Posterior cingulate gyrus (tissue), 11 donors: ENCODE measurements around the gene PKHD1.
"Not testable (repeated sequence)": the region's sequence is repeated elsewhere in the genome, so short reads cannot be mapped to it uniquely, and the experiment has no call there.

Experiments
- DNase-seq, 10 donors: peaks; one replicate each; pipeline versions ENCODE4 v3.0.0 to v3.0.0-alpha.2; 2020 to 2021; ENCODE audit warnings: mixed read lengths in 3 of 10
- intact Hi-C: fragments of 100-400 bp; cut with DNase I; formaldehyde crosslinking; loops from one replicate; pipeline ENCODE4 v1.15.1; 2023

Gene PKHD1

DNA sequence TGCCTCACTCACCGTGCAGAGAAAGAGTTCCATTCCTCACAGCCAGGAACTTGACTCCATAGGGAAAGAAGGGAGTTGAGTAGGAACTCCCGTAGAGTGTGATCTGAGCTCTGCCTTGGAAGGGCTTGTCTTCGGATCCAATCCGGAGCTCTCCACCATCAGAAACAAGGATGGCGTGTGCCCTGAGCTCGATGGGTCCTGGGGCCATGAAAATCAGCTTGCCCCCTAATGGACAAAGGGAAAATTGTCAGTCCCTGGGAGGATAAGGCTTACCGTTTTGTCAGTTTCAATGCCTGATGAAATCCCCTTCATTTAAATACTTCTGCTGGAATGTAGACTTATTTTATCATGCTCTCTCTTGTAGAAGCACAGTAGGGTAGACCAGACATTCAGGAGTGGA, 153.3 kb downstream of the PKHD1 start:
- no peak for DNase-seq
- intact Hi-C loops, result no loop called here

DNA sequence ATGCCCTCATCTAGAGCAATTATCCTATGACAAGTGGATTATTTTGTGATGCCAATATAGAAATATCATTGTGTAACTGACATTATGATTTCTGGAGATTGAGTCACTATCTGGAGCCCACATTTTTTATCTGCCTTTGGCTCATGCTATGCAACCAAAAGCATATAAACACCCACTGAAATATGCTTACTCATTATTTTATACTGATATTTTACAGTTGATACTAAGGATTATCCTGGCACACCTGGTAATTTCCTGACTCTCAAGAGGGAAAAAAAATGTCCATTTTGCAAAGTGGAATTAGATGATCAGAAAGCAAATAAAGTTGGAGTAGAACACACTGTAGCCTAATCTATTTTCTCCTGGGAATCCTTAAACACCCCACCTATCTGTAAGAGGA, 154.5 kb downstream of the PKHD1 start:
- intact Hi-C loops, result no loop called here
- no peak for DNase-seq

DNA sequence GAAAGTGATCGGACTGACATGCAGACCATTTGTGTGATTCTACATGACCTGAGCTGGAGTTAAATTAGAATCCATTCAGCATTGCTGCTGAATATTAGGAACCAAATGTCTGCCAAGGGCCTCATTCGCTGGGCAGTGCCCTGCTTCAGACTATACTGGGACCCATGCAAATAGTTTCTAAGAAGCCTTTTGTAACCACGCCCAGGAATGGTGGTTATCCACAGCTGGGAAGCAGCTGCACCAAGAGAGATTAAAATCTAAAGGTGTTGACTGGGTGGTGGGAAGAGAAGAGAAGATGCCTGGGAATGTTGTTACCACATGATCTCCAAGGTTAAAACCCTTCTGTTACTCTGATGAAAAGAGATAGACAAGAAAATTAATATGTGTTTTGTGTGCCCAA, 156.8 kb downstream of the PKHD1 start:
- intact Hi-C loops, result no loop called here
- no peak for DNase-seq

DNA sequence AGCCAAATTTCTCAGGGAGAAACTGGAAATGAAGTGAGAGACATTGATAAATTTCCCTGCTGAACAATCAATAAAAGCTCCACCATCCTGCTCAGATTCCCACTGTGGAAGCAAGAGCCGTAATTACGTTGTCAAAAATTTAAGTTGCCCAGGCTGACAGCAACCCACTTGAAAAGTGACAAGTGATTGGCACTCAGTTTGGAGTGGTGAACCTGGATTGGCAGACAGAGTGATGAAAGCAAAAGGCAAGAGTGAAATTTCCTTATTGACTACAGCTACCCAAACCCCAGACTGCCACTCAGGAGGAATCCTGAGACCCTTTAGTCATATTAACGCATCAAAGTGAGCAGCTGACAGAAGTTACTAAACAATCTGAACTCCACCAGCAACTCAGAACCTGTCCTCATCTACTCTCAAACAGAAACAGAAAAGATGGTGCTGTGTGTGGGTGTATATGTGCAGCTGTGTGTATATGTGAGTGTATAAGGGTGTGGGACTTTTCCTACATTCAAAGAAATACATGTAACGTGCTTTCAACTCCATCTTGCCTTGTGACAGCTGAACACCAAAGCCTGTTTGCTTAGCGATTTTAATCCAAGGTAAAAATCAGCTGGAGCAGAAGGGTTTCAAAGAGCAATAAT, 157.4 kb downstream of the PKHD1 start:
- intact Hi-C loops, result no loop called here

DNA sequence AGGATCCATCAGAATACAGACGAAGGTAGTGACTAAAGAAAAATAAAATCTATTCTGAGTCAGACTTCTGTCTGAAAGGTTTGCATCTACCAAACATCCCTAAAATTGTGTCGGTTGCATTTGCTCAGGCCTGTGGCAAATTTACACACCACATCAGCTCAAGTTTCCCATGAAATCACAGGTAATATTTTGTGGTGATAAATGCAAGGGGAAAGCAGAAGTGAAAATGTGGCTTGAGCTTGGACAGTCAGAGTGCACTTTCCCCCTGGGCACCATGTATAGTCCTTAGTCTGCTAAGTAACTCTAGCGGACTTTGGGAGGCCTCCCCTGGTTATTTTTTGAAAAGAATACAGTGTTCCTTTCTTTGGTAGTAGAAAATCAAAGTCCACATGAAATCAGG, 159.1 kb downstream of the PKHD1 start:
- intact Hi-C loops, result no loop called here
- no peak for DNase-seq

More for the DNA sequence above, 157.4 kb downstream of the PKHD1 start:
- DNase-seq, result no peak

DNA sequence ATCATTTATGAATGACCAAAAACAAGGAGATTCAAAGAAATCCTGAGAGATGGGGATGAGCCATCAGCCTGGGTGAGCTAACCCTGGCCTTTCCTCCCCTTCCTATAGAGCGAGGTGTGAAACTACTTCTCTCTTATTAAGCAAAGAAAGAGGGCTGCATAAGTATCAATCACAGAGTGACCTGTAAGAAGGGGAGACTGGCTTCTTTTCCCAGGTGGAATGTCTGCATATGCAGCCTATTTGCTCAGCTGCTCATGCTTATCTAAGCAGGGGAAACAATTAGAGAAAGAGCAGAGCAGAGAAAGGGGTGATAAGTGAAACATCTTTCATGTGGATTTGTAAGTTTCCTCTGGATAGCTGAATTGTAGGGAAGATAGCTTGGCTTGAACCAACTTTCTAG, 160.0 kb downstream of the PKHD1 start:
- intact Hi-C loops, result no loop called here
- DNase-seq, result no peak

DNA sequence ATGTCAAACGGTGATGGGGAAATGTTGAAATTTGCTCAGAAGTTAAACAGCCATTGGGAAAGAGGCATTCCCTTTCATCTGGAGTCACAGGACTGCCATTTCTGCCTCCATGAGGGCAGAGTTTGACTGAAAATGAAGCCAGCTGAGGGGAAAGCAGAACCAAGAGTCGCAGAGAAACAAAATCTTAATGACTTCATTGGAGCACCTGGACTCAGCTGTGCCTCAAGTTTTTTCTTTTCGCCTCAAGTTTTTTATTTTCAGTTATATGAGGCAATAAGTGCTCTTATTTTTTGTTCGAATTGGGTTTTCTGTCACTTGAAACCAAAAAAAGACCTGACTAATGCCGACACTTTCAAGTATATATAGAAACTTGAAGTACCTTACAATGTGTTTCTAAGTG, 161.3 kb downstream of the PKHD1 start:
- intact Hi-C loops, result no loop called here
- no peak for DNase-seq

DNA sequence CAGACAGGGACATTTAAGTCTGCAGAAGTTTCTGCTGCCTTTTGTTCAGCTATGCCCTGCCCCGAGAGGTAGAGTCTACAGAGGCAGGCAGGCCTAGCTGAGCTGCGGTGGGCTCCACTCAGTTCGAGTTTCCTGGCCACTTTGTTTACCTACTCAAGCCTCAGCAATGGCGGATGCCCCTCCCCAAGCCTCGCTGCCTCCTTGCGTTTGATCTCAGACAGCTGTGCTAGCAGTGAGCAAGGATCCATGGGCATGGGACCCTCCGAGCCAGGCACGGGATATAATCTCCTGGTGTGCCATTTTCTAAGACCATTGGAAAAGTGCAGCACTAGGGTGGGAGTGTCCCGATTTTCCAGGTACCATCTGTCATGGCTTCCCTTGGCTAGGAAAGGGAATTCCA, 164.9 kb downstream of the PKHD1 start:
- intact Hi-C loops, result not testable (repeated sequence)
- peak in 1 of 10 donors; percentile 68 for DNase-seq

DNA sequence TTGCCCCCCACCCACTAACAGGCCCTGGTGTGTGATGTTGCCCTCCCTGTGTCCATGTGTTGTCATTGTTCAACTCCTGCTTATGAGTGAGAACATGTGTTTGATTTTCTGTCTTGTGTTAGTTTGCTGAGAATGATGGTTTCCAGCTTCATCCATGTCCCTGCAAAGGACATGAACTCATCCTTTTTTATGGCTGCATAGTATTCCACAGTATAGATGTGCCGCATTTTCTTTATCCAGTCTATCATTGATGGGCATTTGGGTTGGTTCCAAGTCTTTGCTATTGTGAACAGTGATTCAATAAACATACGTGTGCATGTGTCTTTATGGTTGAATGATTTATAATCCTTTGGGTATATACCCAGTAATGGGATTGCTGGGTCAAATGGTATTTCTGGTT, 169.1 kb downstream of the PKHD1 start:
- intact Hi-C loops, DNase-seq: not testable (repeated sequence)

DNA sequence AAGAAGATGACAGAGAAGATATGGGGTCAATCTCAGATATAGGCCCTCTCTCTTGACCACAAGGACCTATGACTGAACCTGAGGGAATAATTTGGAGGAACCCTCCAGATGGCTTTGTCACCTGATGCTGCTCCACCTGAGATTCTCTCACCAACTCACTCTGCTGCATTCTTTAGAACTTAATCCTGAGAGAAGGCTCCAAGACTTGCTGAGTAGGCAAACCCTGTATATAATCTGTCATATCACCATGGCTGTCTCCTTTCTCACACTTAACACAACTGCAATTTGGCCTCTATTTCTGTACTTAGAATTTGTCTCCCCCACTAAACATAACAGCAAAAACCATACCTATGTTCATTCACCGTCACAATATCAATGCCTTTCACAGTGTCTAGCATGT, 172.3 kb downstream of the PKHD1 start:
- no peak for DNase-seq
- intact Hi-C loops, result no loop called here

DNA sequence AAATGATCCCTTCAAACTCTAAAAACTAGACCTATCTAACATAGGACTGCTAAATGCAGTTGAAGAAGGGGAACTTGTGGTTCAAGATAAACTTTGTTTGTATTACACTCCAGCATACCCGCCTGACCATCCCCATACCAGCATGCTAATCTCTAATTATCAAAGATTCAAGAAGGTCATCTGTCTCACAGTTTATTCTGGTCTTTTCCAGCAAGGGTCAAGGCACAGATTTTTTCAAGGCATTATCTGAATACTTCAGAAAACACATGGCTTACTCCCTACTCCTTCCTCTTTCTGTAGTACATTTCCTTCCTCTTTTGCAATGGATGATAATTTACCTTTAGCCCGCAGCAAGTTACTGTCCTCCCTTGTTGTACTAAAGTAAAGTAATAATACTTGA, 174.1 kb downstream of the PKHD1 start:
- DNase-seq, result no peak
- intact Hi-C loops, result no loop called here

DNA sequence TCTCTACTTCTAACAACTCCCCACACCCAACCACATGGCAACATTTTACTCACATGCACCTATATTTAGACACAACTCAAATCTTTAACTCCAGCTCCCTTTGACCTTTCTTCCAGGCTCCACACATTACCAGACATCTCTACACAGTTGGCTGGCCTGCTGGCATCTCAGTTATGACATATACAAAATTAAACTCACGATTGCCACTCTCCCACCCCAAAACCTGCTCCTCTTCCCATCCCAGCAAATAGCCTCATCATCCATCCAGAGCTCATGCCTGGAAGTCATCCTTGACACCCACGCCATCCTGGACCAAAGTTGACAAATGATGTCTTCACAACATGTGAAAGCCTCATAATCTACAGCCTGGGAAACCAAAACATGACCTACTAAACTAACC, 176.6 kb downstream of the PKHD1 start:
- DNase-seq, result no peak

DNA sequence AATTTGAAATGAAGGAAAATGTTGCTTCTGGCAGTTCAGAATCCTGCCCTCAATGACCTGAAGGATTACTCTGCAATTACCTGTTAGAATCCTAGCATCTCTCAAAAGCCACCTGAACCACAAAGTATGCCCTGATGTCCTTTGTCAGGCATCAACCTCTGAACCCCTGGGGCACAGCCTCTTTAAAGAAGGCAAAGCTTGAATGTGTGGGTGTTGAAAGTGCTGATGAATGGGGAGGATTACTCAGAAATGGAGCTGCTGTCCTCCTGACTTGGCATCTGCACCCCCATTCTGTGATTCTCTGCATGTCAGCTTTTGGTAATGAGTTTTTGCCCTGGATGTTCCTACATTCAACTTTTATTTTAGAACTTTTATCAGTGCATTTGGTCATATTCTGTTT, 179.2 kb downstream of the PKHD1 start:
- no peak for DNase-seq
- intact Hi-C loops, result no loop called here

More for the DNA sequence above, 176.6 kb downstream of the PKHD1 start:
- intact Hi-C loops, result no loop called here

DNA sequence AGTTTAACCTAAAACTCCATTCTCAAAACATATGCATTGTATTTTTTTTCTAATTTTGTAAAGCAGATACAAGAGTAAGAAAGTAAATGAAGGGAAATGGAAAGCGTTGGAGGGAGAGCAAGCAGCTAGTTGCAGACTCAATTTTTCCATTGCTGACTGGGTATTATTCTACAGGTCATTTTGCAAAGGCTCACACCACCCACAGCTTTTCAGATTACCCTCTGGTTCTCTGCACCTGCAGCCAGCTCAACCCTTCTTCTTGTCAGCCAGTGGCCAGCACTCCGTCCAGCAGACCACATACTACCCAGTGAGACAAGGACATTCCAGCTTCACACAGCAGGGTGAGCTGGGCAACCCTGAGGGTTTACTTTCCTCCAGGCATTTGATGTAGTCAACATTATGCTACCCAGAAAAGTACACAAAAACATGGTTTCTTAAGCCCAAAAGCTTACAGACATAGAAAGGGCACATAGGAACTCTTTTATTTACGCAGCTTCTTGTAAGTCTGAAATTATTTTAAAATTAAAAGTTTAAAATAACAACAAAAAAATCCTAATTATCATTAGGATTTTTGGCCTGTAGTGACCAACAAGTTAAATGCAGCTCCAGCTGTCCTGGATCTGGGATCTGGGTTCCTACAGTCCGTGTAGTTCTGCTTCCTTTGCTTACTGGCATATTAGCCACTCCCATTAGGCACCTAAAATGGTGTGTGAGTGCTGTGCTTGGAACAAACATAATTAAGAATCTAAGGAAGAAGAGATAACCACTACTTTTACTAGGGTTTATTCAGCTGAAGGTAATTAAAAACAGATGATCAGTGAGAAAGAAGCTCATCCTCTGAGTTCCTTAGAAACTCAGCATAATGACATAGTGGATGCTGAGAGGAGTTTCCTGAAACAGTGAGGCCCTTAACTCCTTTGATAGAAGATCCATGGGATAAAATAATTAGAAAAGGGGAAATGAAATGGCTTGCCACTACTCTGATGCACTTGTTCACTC, 185.3 kb downstream of the PKHD1 start:
- intact Hi-C loops, result no loop called here
- peak in 1 of 10 donors; percentile 15 for DNase-seq

DNA sequence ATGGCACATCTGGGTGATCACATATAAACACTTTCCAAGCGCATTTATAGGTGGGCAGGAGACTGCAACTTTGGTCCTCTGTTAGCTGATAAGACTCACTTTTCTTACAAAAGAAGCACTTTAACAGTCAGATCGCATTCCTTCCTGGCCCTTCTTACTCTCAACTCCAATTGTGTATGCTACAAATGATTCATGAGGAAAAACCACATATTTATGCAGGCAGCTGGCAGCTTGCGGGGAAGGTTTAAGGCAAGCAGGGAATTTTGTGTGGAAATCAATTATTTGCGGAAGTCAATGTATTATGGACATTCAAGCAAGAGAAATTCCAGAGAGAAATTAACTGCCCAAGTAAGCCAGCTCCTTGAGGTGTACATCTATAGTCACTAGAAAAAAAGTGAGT, 194.0 kb downstream of the PKHD1 start:
- DNase-seq, result peak in 1 of 10 donors; percentile 19
- intact Hi-C loops, result no loop called here

DNA sequence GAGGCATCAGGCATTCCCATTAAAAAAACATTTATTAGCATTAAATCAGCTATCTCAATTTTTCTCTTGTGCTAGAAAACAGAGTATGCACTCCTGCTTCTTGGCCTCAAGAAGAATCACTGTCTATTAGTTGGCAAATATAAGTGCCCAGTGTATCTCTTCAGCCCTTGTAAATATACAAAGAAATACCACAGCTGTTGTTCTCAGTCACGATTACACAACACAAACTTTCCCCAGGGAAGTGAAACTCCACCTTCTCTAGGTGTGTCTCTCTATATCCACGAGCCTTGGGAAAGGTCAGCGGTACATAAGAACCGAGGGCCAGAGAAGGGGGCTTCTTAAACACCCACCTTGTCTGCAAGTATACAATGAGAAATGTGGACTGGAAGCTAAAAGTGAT, 194.7 kb downstream of the PKHD1 start:
- DNase-seq, result no peak
- intact Hi-C loops, result no loop called here

DNA sequence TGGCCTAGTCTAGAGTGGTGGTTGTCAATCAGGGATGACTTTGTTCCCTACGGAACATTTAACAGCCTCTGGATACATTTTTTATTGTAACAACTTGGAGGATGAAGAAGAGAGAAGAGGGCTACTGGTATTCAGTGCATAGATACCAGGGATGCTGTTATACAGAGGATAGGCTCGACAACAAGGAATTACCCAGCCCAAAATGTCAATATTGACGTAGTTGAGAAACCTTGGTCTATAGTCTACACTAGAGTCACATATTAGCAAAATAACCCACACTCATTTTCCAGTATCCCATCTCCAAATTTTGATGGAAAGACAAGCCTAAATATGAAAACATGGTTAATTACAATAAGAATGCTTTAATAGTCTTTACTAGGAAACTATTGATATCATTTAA, 195.1 kb downstream of the PKHD1 start:
- intact Hi-C loops, result no loop called here

DNA sequence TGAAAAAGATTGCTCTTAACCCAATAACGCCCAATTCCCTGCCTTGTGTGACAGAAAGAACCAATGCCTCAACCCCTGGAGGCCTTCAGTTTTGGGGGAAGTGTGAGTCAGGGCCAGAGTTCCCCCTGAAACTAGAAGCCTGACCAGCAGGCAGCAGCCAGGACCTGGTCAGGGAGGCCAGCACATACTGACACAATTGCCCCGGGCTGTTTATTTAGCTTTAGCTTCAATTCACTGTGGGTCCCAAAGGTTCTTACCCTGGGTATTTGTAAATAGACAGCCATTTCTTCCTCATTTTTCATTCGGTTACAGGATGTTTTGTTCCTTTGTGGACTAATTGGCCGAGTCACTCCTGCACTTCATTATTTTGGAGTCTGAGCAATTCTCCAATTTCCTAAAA, 195.6 kb downstream of the PKHD1 start:
- DNase-seq, result peak in 1 of 10 donors; percentile 22
- intact Hi-C loops, result no loop called here

More for the DNA sequence above, 195.1 kb downstream of the PKHD1 start:
- DNase-seq, result no peak

DNA sequence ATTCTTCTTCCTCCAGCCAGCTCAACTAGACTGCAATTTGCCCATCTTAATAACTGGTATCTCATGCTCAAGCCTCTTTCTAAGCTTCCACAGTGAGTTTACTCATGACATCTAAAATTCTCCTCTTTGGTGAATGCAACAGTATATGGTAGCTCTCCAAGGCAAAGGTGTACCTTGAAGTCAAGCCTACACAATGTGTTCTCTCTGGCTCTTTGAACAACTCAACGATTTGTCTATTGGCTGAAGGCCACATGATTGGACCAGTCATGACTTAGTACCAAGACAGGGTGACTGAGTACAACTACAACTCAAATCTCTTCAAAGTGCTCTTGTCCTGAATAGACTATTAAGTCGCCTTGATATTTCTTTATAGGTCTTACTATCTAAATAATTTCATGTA, 199.6 kb downstream of the PKHD1 start:
- intact Hi-C loops, result no loop called here
- no peak for DNase-seq

DNA sequence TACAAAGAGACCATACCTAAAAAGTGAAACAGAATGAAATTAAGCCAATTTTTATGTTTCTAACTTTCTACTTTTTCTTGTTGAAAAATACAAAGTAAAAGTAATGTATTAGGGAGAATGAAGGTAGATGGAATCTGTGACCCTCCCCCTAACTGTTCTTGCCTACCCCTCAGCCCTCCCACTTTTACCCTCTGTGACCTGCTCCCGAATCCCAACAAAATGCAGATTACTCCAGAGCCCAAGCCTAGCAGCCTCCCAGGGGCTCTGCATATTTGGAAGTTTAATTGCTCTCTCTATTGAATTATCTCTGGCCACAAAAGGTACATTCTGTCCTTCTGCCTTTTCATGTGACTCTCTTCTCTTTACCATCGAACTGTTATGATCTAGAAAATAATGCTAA, 201.5 kb downstream of the PKHD1 start:
- intact Hi-C loops, result no loop called here
- DNase-seq, result no peak

DNA sequence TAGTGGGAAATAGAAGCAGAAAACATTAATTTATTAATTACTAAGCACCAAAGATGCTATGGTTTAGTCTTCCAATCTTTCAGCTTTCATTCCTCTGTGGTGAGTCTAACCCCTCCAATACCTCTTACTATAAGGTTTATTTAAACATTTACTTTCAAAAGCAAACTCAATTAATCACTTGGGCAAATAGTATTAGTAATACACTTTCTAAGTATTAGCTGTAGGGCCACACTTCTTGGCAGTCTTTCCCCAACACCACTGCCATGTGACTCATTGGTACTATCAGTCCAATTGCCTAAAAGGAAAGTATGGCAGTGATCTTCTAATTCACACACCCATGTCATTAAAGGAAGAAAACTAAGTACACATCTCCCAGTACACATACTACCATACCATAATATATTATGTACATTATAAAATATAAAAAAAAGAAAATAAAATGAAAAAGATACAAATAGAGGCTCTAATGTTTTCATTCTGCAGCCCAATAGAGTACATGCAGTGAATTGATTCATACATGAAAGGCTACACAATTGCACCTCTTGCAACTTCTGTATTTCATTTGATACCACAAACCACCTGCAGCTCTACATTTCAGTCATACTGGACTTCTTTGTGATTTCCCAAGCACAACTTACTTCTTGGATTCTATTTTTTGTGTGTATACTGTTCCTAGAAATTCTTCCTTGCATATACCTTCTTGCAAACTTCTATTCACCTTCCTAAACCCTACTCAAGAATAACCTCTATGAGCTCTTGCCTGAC, 218.6 kb downstream of the PKHD1 start:
- intact Hi-C loops, result no loop called here

More for the DNA sequence above, 218.6 kb downstream of the PKHD1 start:
- no peak for DNase-seq
